Measurements from ENCODE around the gene TRIM69.

The TRIM69 gene

DNA sequence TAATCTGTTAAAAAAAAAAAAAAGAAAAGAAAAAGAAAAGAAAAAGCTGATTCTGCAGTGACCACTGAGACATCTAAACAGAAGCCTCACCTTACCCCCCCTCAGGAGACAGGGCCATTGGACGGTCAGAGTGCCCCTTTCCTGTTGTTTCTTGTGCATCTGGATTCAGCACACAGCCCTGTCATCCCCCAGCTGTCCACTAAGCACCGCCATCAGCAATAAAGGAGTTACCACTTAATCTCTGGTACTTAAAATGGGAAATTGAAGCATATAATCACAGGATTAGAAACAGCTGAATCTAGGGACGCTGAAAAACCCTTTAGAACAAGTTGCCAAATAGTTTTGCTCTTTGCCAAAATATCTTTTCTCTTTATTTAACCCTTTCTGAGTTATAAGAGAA, 62.5 kb downstream of the TRIM69 start:
- Histone ChIP-seq H3K9me3 (ENCODE audit: control insufficient read depth, insufficient read depth, low read length) (no peaks in the 10 kb centered on the region), H3K4me2 (ENCODE audit: low read length) (no peak overlapping the region), H3K4me1 (ENCODE audit: control insufficient read depth, low read length) (no peaks in the 10 kb centered on the region), H3K9me2 (replicated peaks; ENCODE audit: control insufficient read depth, low read length) (no peaks in the 10 kb centered on the region), H3K27ac (ENCODE audit: low read depth, low read length) (no peak overlapping the region), H3K27me3 (ENCODE audit: control insufficient read depth, low read length) (peaks cover 6% of the 10 kb centered on the region; the same call in 1 of the 2 replicates), H4K20me1 (ENCODE audit: control insufficient read depth, insufficient read depth, low read depth, low read length) (no peaks in the 10 kb centered on the region), H3K79me2 (ENCODE audit: control insufficient read depth, low read length) (no peaks in the 10 kb centered on the region), H3K4me3 (ENCODE audit: low read length) (no peak overlapping the region), H3F3A (ENCODE audit: control insufficient read depth, insufficient read depth) (no peaks in the 10 kb centered on the region), H3K36me3 (ENCODE audit: control insufficient read depth, low read length) (no peaks in the 10 kb centered on the region)
- TF ChIP-seq, protein P1, sequence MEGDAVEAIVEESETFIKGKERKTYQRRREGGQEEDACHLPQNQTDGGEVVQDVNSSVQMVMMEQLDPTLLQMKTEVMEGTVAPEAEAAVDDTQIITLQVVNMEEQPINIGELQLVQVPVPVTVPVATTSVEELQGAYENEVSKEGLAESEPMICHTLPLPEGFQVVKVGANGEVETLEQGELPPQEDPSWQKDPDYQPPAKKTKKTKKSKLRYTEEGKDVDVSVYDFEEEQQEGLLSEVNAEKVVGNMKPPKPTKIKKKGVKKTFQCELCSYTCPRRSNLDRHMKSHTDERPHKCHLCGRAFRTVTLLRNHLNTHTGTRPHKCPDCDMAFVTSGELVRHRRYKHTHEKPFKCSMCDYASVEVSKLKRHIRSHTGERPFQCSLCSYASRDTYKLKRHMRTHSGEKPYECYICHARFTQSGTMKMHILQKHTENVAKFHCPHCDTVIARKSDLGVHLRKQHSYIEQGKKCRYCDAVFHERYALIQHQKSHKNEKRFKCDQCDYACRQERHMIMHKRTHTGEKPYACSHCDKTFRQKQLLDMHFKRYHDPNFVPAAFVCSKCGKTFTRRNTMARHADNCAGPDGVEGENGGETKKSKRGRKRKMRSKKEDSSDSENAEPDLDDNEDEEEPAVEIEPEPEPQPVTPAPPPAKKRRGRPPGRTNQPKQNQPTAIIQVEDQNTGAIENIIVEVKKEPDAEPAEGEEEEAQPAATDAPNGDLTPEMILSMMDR (IDR thresholded peaks at IDR 0.05; ENCODE audit: low read depth, low read length, poor library complexity, severe bottlenecking) = no peak
- no peak for TF ChIP-seq EZH2phosphoT487 (IDR thresholded peaks at IDR 0.05; ENCODE audit: borderline replicate concordance, low read length)

DNA sequence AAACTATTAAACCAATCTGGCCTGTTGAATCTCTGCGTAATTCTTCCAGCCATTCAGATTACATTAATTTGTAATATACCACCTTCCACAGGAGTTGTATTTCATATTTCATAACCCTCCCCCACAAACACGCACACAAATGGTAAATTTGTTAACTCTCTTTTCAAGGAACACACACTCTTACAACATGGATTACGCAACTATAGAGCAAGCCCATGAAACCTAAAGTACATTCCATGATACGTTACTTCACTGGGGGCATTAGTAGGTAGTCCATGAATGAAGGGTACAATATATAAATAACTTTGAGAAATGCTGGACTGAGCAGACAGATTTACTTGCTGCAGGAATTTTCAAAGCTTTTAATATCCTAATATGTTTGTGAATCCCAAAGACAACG, 65.0 kb downstream of the TRIM69 start:
- no peak for TF ChIP-seq EZH2phosphoT487 (IDR thresholded peaks at IDR 0.05; ENCODE audit: borderline replicate concordance, low read length)
- TF ChIP-seq, protein P1 (IDR thresholded peaks at IDR 0.05; ENCODE audit: low read depth, low read length, poor library complexity, severe bottlenecking) = no peak
- H3K4me3 ChIP-seq (ENCODE audit: low read length) = no peak overlapping the region
- no peaks in the 10 kb centered on the region for H3K9me2 ChIP-seq (replicated peaks; ENCODE audit: control insufficient read depth, low read length)
- no peaks in the 10 kb centered on the region for H3K4me1 ChIP-seq (ENCODE audit: control insufficient read depth, low read length)
- H3K27ac ChIP-seq (ENCODE audit: low read depth, low read length) = no peak overlapping the region
- H3K4me2 ChIP-seq (ENCODE audit: low read length) = no peak overlapping the region
- H4K20me1 ChIP-seq (ENCODE audit: control insufficient read depth, insufficient read depth, low read depth, low read length) = no peaks in the 10 kb centered on the region
- H3K36me3 ChIP-seq (ENCODE audit: control insufficient read depth, low read length) = no peaks in the 10 kb centered on the region
- H3F3A ChIP-seq (ENCODE audit: control insufficient read depth, insufficient read depth) = no peaks in the 10 kb centered on the region
- no peaks in the 10 kb centered on the region for H3K9me3 ChIP-seq (ENCODE audit: control insufficient read depth, insufficient read depth, low read length)
- H3K27me3 ChIP-seq (ENCODE audit: control insufficient read depth, low read length) = peaks cover 19% of the 10 kb centered on the region
- H3K79me2 ChIP-seq (ENCODE audit: control insufficient read depth, low read length) = no peaks in the 10 kb centered on the region

DNA sequence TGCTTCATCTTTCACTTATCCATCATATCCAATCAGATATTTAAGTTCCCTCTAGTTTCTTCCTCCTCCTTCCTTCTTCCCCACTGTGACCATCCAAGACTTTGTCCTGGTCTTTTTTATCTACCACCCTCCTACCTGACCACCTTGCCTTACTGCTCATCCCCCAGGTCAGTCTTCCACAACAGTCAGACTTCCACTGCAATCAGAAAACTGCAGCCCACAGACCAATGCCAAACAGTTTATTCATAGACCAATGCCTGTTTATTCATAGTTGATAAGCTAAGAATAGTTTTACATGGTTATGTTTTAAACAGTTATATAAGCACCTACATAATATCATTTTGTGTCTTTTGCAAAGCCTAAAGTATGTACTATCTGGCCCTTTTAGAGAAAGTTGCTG, 65.5 kb downstream of the TRIM69 start:
- H3K27me3 ChIP-seq (ENCODE audit: control insufficient read depth, low read length) = peaks cover 24% of the 10 kb centered on the region
- no peak overlapping the region for H3K4me3 ChIP-seq (ENCODE audit: low read length)
- no peaks in the 10 kb centered on the region for H3K9me2 ChIP-seq (replicated peaks; ENCODE audit: control insufficient read depth, low read length)
- H3K36me3 ChIP-seq (ENCODE audit: control insufficient read depth, low read length) = no peaks in the 10 kb centered on the region
- H3K9me3 ChIP-seq (ENCODE audit: control insufficient read depth, insufficient read depth, low read length) = no peaks in the 10 kb centered on the region
- TF ChIP-seq, protein P1 (IDR thresholded peaks at IDR 0.05; ENCODE audit: low read depth, low read length, poor library complexity, severe bottlenecking) = no peak
- no peak for TF ChIP-seq EZH2phosphoT487 (IDR thresholded peaks at IDR 0.05; ENCODE audit: borderline replicate concordance, low read length)
- H3K4me1 ChIP-seq (ENCODE audit: control insufficient read depth, low read length) = no peaks in the 10 kb centered on the region
- H3K4me2 ChIP-seq (ENCODE audit: low read length) = no peak overlapping the region
- H3K79me2 ChIP-seq (ENCODE audit: control insufficient read depth, low read length) = no peaks in the 10 kb centered on the region
- no peak overlapping the region for H3K27ac ChIP-seq (ENCODE audit: low read depth, low read length)
- no peaks in the 10 kb centered on the region for H4K20me1 ChIP-seq (ENCODE audit: control insufficient read depth, insufficient read depth, low read depth, low read length)
- no peaks in the 10 kb centered on the region for H3F3A ChIP-seq (ENCODE audit: control insufficient read depth, insufficient read depth)

DNA sequence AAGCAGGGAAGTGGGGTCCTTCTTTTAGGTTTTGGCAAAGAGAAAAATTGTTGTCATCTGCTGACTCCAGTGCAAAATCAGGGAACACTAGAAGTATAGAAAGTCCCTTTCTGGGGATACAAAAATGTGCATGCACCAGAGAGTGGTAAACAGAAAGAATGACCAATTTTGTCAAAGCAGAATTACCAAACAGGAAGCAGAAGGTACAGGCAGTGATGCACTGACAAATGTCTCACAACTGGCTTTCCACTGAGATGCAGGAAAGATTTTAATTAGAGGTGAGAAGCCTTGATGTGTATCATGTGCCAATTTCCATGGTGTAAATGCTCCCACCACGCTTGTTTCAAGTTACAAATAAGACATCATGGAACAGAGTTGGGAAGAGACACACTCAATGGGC, 66.0 kb downstream of the TRIM69 start:
- no peak overlapping the region for H3K27ac ChIP-seq (ENCODE audit: low read depth, low read length)

More for the DNA sequence above, 66.0 kb downstream of the TRIM69 start:
- H4K20me1 ChIP-seq (ENCODE audit: control insufficient read depth, insufficient read depth, low read depth, low read length) = no peaks in the 10 kb centered on the region
- H3K9me3 ChIP-seq (ENCODE audit: control insufficient read depth, insufficient read depth, low read length) = no peaks in the 10 kb centered on the region
- no peaks in the 10 kb centered on the region for H3F3A ChIP-seq (ENCODE audit: control insufficient read depth, insufficient read depth)
- H3K9me2 ChIP-seq (replicated peaks; ENCODE audit: control insufficient read depth, low read length) = no peaks in the 10 kb centered on the region
- H3K79me2 ChIP-seq (ENCODE audit: control insufficient read depth, low read length) = no peaks in the 10 kb centered on the region
- H3K4me3 ChIP-seq (ENCODE audit: low read length) = no peak overlapping the region
- H3K4me1 ChIP-seq (ENCODE audit: control insufficient read depth, low read length) = no peaks in the 10 kb centered on the region
- TF ChIP-seq EZH2phosphoT487 (IDR thresholded peaks at IDR 0.05; ENCODE audit: borderline replicate concordance, low read length) = no peak
- TF ChIP-seq, protein P1 (IDR thresholded peaks at IDR 0.05; ENCODE audit: low read depth, low read length, poor library complexity, severe bottlenecking) = no peak
- no peak overlapping the region for H3K4me2 ChIP-seq (ENCODE audit: low read length)
- peaks cover 25% of the 10 kb centered on the region for H3K27me3 ChIP-seq (ENCODE audit: control insufficient read depth, low read length)
- no peaks in the 10 kb centered on the region for H3K36me3 ChIP-seq (ENCODE audit: control insufficient read depth, low read length)

Data from DOHH2 (cell line).